HL-60/S4 treated with retinoic acid at 250 ng/mL for 4 days and 3 days (cell line): ENCODE data around the gene ITPKB.

Source experiments
- in situ Hi-C: fragments of 300-500 bp; cut with MboI; formaldehyde crosslinking; loops from 2 replicates; pipeline ENCODE4 v1.7.0; 2022; ENCODE audit warnings: low sequenced_read_pairs

The ITPKB gene

DNA sequence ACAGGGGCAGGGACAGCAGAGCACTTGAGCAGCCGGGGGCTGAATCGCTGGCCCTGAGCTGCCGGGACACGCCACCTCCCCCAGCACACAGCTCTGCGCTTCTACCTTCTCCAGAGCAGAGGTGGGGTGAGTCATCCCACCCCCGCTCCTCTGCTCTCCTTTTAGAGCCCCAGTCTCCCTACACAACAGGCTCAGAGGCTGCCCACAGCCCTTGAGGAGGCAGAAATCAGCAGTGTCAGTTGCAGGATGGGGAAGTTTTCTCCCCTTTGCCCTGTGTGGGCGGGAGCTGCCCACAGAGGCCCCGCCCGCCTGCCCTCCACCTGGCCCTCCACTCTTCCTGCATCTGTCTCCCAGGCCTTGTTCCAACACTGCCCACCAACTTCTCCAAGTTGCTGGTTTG, 95.9 kb downstream of the ITPKB start:
- in situ Hi-C loops: no loop called here

DNA sequence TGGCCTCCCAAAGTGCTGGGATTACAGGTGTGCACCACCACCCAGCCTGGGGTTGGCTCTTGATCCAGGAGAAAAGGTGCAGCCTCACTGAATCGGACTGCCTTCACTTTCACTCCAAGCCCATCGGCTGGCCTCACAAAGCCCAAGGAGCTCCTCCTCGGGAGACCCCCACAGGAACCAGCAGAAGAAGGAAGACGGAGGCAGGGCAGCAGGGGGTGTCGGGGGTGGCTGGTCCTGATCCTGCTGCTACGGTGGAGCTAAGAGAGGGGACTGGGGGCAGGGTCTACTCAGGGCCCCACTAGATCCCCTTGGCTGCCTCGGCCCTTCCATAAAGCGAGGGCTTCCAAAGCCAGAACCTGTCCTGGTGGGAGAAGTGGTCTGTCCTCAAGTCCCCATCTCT, 96.7 kb downstream of the ITPKB start:
- in situ Hi-C loops: no loop called here

DNA sequence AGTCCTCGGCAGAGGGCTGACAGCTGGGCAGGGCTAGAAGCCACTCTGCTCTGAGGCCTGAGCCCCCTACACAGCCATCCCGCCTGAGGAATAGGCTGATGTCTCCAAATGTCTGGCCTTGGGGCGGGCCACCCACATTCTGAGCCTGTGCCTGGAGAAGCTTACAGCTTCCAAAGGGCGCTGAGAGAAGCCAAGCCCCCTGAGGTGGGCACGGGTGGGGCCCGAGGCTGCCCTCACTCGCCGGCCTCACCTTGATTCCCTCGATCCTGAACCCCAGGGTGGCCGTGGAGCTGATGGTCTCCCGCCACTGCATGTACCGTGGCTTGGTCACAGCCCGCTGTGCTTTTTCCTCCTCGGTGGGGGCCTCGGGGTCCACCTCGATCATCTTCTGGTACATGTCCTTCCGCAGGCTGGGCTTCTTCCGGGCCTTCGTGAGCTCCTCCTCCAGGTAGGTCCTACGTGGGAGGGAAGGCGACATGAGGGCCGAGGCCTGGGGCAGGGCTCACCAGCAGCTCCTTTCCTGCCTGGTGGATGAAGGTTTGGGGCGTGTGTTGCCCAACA, 97.3 kb downstream of the ITPKB start:
- in situ Hi-C loops: no loop called here

DNA sequence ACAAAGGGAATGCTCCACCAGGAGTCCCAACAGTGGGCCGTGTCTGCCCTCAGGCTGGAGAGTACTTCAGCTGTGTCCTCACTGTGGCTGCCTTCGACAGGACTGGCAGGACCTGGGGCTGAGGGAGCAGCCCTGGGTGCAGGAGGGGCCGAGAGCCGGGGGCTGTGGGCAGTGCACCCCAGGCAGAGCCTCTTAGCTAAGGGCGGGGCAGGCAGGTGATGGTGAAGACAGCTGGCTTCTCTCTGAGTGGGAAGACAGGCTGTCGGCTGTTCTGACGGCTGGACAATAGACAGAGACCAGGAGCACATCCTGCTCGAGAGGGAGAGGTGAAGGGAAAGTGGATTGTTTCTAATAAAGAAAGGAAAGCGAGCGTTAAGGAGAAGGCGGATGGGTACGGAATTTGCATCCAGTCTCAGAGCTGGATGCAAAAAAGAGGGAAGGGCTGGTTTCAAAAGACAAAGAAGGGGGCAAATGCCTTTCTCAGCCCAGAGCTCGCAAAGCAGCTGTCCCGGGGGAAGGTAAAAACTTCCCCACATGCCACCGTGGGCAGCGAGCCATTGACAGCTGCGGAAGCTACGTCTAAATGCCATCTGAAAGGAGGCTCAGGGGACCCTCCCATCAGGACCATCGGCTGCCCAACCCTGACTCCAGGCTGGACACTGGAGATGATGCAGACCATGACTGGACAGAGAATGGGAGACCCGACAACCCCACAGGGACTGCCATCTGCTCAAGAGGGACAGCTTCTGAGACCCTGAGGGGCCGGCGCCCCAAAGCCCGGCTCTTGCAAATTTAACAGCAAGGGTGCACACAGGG, 98.6 kb downstream of the ITPKB start:
- in situ Hi-C loops: no loop called here

DNA sequence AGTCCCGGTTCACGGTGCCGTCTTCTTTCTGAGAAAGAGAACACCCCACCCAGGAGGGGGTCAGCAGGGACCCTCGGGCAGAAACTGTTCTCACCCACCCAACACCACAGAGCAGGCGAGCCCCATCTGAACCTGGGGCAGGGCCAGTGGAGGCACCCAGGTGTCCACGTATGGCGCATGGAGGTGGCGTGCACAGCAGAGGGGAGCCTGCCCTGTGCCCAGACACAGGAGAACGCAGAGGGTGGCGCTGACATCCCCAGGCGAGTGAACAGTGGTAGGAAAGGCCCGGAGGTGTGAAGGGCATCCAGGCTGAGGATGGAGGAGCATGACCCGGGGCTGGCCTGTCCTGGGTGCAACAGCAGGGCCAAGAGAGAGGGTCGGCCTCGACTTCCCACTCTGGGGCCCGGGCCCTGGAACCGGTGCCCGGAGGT, 99.4 kb downstream of the ITPKB start:
- in situ Hi-C loops: loop anchor here (10.0 kb wide), 1 partner anchor 185 kb away; no protein-coding TSS in a partner anchor

DNA sequence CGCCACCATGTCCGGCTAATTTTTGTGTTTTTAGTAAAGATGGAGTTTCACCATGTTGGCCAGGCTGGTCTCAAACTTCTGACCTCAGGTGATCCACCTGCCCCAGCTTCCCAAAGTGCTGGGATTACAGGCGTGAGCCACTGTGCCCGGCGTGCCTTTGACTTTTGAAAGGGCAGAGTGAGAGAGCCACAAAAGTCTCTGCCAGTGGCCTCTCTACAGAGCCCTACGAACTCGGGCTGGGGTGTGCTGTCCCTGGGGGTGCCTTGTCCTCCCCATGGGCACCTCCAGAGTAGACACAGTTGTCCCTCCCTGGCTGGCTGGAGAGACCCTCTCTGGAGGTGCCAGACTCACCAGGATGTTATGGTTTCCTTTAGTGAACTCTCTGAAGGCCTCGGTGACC, 99.9 kb downstream of the ITPKB start:
- in situ Hi-C loops: loop anchor here (10.0 kb wide), 1 partner anchor 186 kb away; no protein-coding TSS in a partner anchor

DNA sequence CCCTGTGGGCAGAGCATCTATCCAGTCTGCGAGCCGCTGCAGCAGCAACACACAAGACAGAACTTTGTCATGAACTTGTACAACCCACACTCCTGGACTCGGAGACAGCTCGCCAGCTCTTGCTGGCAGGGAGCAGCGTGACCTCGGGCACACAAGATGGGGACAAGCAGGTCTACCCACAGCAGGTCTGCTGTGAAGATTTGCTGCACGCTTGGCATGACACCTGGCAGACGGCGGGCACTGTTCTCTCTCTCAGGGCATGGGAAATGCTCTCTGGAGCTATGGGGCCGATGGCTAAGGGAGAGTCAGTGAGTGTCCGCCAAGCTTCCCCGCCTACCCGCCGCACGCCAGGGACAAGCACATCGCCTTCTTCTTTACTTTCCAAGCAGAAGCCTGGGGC, 100.5 kb downstream of the ITPKB start:
- in situ Hi-C loops: loop anchor here (10.0 kb wide), 1 partner anchor 186 kb away; no protein-coding TSS in a partner anchor

DNA sequence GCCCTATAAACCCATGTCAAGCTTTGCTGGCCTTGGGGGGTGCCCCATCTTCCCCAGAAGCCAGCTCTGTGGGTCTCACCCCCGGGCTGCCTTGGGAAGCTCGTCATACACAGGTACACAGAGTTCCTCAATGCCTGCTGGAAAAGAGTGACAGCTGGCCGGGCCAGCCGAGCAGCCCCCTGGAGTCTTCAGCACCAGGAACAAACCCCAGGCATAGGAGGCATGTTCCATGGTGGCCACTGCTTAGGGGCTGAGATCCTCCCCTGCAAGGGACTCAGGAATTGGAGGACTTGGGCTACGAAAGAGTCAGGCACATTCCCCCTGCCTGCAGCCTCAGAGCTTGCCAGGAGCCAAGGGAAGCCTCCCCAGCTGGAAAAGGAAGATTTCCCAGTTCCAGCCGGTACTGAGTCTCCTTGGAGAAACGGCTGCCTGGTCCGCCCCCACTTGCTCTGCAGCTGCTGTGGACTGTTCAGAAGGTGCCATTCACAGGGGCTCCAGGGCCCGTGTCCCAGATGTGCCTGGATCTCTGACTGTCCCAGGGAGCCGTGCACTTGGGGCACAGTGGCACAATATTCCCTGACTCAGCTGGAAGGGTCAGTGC, 101.0 kb downstream of the ITPKB start:
- in situ Hi-C loops: loop anchor here (10.0 kb wide), 1 partner anchor 187 kb away; no protein-coding TSS in a partner anchor

DNA sequence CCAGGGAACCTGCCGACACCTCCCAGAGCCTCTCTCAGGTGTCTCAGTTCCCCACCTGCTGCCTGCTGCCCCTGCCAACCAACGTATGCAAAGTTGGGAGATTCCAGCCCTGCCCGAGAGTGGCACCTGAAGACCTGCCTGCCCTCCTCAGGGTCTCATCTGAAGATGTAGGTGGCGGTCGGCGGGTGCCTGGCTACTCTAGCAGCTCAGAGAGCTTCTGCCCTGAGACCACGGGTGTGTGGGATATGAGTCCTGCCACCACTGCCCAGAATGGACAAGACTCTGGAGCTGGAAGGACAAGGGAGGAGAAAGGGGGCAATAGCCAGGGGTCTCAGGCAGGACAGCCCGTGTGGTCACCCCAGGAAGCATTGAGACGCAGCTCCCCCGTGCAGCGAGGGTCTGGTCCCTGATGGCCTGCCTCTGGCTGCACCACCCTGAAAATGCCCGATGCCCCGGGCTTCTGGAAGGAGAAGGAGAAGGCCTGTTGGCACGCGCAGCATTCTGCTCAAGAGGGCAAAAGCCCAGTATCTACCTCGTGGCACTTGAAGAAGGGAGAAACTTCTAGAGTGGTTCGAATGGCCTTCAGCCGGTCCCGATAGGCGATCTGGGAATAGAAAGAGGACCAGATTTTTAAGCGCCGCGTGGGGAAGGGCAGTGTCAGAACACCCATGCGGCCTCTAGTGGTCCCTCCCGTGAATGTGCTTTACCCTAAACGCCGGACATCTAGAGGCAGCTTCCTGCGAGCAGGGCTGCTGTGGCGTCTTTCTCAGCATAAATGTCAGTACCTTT, 101.7 kb downstream of the ITPKB start:
- in situ Hi-C loops: loop anchor here (10.0 kb wide), 1 partner anchor 187 kb away; no protein-coding TSS in a partner anchor

DNA sequence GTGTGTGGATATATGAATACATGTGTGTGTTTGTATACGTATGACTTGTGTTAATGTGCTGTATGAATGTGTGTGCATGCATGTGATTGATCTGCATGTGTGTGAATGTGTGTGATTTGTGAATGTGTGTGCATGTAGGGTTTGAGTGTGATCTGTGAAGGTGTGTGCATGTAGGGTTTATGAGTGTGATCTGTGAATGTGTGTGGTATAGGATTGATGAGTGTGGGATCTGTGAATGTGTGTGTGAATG, 102.3 kb downstream of the ITPKB start:
- in situ Hi-C loops: loop anchor here (10.0 kb wide), 1 partner anchor 188 kb away; no protein-coding TSS in a partner anchor

DNA sequence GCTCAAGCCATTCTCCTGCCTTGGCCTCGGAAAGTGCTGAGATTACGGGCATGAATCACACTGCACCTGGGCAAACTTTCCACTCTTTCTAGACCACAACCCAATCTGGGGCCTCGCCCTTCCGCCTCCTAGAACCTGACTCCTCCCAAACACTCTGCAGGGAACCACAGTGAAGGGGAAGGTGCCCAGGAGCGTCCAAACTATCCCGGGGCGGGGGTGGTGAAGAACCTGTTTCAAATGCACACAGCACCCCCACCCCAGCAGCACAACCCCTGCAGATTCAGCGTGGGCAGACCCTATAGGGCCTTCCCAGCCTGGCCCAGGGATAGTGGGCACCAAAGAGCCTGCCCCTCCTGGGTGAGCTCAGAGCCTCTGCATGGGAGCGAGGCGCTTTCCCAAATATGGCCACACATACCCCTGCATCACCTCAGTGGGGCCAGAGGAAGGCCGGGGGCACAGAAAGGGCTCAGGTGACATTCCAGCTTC, 103.6 kb downstream of the ITPKB start:
- in situ Hi-C loops: loop anchor here (10.0 kb wide), 1 partner anchor 189 kb away; no protein-coding TSS in a partner anchor

DNA sequence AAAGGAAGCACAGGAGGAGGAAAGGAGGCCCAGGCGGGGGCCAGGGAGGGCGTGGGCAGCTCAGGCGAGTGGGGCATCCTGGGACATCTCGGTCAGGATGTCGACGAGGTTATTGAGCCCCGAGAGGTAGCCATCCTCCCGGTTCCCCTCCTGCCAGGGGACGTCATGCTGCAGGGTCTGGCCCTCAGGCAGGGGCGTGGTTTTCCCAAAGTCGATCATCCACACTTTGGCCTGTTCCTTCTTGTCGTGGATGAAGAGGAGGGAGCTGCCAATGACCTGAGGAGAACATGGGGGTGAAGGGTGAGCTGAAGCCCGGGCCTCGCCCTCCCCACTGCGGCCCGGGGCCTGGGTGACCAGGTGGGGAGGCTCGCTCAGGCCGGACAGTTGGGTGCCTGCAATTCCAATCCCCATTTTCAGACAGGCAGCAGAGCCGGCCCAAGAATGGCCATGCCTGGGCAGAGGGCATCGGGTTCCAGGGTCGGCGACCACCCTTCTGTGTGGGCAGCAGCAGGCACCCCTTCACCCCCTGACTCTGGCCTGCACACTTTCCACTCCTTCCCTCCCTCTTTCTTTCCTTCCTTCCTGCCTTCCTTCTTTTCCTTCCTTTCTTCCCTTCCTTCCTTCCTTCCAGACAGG, 104.4 kb downstream of the ITPKB start:
- in situ Hi-C loops: loop anchor here (10.0 kb wide), 1 partner anchor 190 kb away; no protein-coding TSS in a partner anchor

DNA sequence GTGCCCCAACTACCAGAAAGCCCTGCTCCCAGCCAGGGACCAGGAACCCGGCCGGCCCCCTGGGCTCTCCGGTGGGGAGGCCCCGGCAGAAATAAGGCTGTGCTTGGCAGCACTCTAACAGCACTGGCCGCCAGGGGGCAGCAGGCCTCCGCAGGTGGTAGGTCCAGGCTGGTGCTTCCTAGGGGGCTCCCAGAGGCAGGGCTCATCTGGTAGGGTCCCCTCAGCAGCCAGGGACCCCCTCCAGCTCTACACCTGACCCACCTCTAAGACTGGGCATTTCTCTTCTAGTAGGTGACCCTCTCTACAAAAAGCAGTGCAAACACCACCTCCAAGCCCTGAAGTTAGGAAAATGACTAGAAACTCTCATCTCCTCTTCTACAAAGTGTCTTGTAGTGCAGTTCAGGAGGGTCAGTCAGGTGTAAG, 104.9 kb downstream of the ITPKB start:
- in situ Hi-C loops: loop anchor here (10.0 kb wide), 1 partner anchor 191 kb away; no protein-coding TSS in a partner anchor

DNA sequence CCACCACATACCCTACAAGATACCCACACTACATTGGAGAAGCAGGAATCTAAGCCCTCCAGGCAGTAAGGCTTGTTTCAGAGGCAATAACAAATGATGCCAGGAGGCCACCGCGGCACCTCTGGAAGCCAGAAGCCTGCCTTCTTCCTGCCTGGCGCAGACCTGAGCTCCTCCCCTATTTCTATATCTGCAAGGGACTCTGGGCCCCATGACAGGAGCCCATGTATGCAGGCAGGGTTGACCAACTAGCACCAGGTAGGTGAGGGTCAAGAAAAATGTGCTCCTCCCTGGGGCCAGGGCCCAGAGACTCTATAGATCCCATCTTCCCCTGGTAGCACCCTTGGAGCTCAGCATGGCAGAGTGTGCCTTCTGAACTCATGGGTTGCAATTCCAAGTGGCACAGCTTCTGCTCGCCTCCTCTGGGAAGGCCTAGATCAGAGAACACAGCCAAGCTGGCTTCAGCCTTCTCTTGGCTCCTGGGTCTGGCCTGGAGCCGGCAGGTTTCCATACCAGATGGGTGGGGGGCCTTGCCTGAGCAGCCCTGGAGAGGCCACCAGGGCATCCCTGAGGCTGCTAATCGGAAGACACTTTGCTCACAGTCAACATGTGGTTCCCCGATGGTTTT, 105.4 kb downstream of the ITPKB start:
- in situ Hi-C loops: loop anchor here (10.0 kb wide), 1 partner anchor 191 kb away; no protein-coding TSS in a partner anchor

DNA sequence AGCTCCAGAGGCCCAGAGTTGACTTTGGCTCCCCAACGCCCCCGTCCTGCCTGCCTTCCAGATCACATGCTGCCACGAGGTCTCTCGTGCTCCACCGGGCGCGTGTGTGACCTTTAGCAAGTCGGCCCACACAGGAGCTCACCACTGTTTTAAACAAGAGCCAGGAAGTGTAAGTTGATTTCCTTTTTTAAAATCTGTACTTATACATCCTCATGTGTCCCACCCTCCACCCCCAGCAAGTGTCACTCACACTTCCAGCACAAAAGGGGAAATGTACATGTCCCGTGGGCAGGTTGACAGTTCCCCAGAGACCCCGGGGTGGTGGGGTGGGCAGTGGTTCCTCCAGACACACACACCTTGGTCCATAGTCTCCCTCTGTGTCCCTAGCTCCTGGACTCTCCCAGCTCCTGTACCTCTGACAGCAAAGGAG, 106.1 kb downstream of the ITPKB start:
- in situ Hi-C loops: loop anchor here (10.0 kb wide), 1 partner anchor 192 kb away; no protein-coding TSS in a partner anchor

DNA sequence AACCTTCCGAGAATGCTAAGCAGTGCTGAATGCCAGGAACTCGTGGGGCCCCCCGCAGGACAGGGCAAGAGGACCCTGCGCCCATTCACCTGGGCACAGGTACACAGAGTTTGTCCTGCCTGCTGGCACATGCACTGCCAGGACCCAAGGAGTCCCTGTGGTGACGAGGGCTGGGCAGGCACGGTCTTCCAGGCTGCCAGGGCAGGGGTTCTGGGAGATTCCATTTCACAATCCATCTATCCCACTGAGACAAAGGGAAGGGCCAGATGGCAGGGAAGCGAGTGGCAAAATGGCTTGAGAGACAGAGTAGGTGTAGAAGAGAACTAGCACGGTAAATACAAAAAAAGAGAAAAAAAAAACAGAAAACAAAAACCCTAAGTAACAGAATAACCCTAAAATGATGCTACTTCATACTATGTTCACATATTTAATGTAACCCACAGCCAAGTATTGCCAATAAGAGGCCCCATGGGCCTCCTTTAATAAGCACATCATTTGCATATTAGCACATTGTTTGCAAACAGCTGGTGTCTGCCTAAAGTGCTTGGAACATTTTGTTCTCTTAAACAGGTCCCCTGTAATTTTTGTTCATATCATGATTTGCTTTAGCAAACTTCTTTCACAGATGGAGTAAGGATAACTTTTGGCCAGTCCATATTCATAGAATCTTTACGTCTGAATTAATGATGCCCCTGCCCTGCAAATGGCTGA, 106.8 kb downstream of the ITPKB start:
- in situ Hi-C loops: loop anchor here (10.0 kb wide), 1 partner anchor 192 kb away; no protein-coding TSS in a partner anchor

DNA sequence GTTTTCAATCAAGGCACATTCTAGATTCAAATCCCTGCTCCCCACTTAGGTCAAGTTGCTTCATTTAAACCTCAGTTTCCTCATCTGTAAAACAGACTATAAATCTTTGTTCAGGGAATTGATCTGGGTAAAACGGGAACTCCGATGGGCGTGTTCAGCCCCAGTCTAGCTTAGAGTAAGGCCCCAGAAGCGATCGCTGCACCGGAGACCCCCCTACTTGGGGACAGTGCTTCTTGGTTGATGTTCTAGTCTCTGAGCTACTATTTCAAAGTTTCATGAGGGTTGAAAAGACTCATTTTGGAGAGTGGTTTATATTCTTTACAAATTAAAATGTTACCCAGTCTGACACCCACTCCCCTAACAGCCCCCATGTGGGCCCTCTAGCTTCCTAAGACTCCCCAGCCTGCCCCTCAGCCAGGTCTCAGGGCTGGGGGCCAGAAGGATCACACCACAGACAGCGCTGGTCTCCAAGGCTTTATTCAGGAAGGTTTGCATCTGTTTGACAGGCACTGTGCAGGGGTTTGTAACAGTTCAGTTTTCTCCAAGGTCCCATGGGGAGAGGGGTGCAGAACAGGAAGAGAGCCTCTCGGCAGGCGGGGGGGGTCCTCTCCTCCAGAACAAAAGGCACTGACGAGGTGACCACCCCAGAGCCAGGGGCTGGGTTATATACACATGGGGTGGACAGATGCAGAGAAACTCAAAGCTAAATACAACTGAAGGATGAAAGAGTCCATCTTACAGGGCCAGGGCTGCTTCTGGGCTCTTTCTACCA, 107.7 kb downstream of the ITPKB start:
- in situ Hi-C loops: loop anchor here (10.0 kb wide), 1 partner anchor 193 kb away; no protein-coding TSS in a partner anchor

DNA sequence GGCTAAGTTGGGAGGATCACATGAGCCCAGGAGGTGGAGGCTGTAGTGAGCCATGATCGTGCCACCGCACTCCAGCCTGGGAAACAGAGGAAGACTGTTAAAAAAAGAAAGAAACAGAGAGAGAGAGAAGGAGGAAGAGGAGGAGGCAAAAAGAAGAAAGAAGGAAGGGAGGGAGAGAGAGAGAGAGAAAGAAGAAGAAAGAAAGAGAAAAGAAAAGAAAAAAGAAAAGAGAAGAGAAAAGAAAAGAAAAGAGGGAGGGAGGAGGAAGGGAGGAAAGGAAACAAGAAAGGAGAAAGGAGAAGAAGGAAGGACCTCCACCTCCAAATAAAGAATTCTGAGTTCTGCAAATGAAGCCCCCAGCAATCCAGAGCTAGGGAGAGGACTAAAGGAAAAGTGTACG, 108.5 kb downstream of the ITPKB start:
- in situ Hi-C loops: loop anchor here (10.0 kb wide), 1 partner anchor 194 kb away; no protein-coding TSS in a partner anchor
